Endodermal cell (in vitro differentiated cells): Measurements from ENCODE around the gene SUPT5H. TPM values are rescaled to one million over a fixed set of nuclear protein-coding genes. Genes with fewer than 3 reads are reported as not detected.
A peak's percentile ranks its signal among the peaks of the same experiment; 100 is the strongest.

Source experiments
- DNase-seq: peaks from one replicate; pipeline ENCODE4 v3.0.0-alpha.2; 2017
- H3K27ac ChIP-seq: 2 replicates; pipeline ENCODE4 v1.5.1; 2013; ENCODE audit warnings: mild to moderate bottlenecking, low read depth, low read length, moderate library complexity
- H3K27me3 ChIP-seq: 2 replicates; pipeline ENCODE4 v1.6.1; 2013; ENCODE audit warnings: mild to moderate bottlenecking, low read length, moderate library complexity; ENCODE audit not compliant: insufficient read depth, control insufficient read depth, poor library complexity, severe bottlenecking
- H3K36me3 ChIP-seq: 2 replicates; pipeline ENCODE4 v1.7.0; 2013; ENCODE audit warnings: mild to moderate bottlenecking, low read length, moderate library complexity; ENCODE audit not compliant: control insufficient read depth, insufficient read depth
- H3K4me1 ChIP-seq: one replicate; pipeline ENCODE4 v1.7.0; 2013; ENCODE audit warnings: low read length; ENCODE audit not compliant: control insufficient read depth, insufficient read depth
- H3K4me3 ChIP-seq: 2 replicates; pipeline ENCODE4 v1.5.1; 2013; ENCODE audit warnings: mild to moderate bottlenecking, low read length, moderate library complexity
- H3K9ac ChIP-seq: 2 replicates; pipeline ENCODE4 v1.6.1; 2013; ENCODE audit warnings: mild to moderate bottlenecking, low read length, moderate library complexity; ENCODE audit not compliant: poor library complexity, severe bottlenecking; ENCODE audit errors: extremely low read depth
- H3K9me3 ChIP-seq: 2 replicates; pipeline ENCODE4 v1.6.1; 2013; ENCODE audit warnings: mild to moderate bottlenecking, low read length, moderate library complexity; ENCODE audit not compliant: control insufficient read depth
- H3K27ac Mint-ChIP-seq: 2 replicates; pipeline ENCODE4 v1.8.0; 2020; ENCODE audit warnings: mixed read lengths
- H3K27me3 Mint-ChIP-seq: 2 replicates; pipeline ENCODE4 v1.8.0; 2021; ENCODE audit warnings: mild to moderate bottlenecking, mixed read lengths; ENCODE audit not compliant: insufficient read depth
- H3K36me3 Mint-ChIP-seq: 2 replicates; pipeline ENCODE4 v1.8.0; 2020; ENCODE audit warnings: low read depth, mixed read lengths
- H3K4me1 Mint-ChIP-seq: 2 replicates; pipeline ENCODE4 v1.8.0; 2020; ENCODE audit warnings: mixed read lengths
- H3K4me3 Mint-ChIP-seq: 2 replicates; pipeline ENCODE4 v1.8.0; 2020; ENCODE audit warnings: mild to moderate bottlenecking, moderate library complexity, mixed read lengths
- H3K9me3 Mint-ChIP-seq: 2 replicates; pipeline ENCODE4 v1.8.0; 2020; ENCODE audit warnings: mild to moderate bottlenecking, mixed read lengths
- CTCF ChIP-seq: fragments of 200-600 bp; sonication (generic); conservative IDR thresholded peaks from 2 replicates; pipeline ENCODE4 v1.5.0; 2021; ENCODE audit warnings: antibody characterized with exemption, mild to moderate bottlenecking
- WGBS, 2 experiments: methylation state at CpG; one replicate each; pipeline versions ENCODE4 v1.1.5 to v1.1.7; 2013; ENCODE audit warnings: missing lambda C conversion rate in 2 of 2, mixed read lengths in 1 of 2; ENCODE audit not compliant: insufficient coverage in 1 of 2, insufficient read length in 1 of 2; 5-methylcytosine and 5-hydroxymethylcytosine counted together
- total RNA-seq, 2 donors: library from RNA; stranded (reverse); fragmentation: NEBNext Ultra II Directional in 1 of 2; extraction: Animal tissue kit (Norgen Biotek cat#: 25700) in 1 of 2; gene quantifications; 2 replicates in 1 of 2; 3 replicates in 1 of 2; pipeline ENCODE4 v1.2.1, GENCODE V29; 2021

SUPT5H gene
- total RNA-seq, 2 donors from 2014 or later = 130 to 139 TPM

GRCh38 chr19:39469567-39469966 is 24.2 kb downstream of the SUPT5H start:
- peaks cover 73% of the 10 kb centered on the region for H3K36me3 Mint-ChIP-seq
- Histone ChIP-seq H3K27ac (no peak overlapping the region), H3K9me3 (no peaks in the 10 kb centered on the region), H3K27me3 (no peaks in the 10 kb centered on the region), H3K4me1 (no peaks in the 10 kb centered on the region), H3K4me3 (no peak overlapping the region), H3K9ac (no peak overlapping the region), H3K36me3 (peaks cover 86% of the 10 kb centered on the region)
- no peak for DNase-seq
- H3K4me3 Mint-ChIP-seq = no peak overlapping the region
- TF ChIP-seq CTCF = no peak
- no peaks in the 10 kb centered on the region for H3K9me3 Mint-ChIP-seq
- H3K4me1 Mint-ChIP-seq = no peaks in the 10 kb centered on the region
- WGBS, 2 experiments = 91% methylated on average over 6 of the region's 6 CpGs; no CpG with 5 or more reads in 1 of the 2 experiments
- no peaks in the 10 kb centered on the region for H3K27me3 Mint-ChIP-seq
- H3K27ac Mint-ChIP-seq = peak overlapping the region; percentile 88

GRCh38 chr19:39470724-39471339 is 25.4 kb downstream of the SUPT5H start:
- Histone ChIP-seq H3K27me3 (no peaks in the 10 kb centered on the region), H3K9ac (no peak overlapping the region), H3K4me3 (no peak overlapping the region), H3K4me1 (no peaks in the 10 kb centered on the region), H3K27ac (no peak overlapping the region), H3K9me3 (no peaks in the 10 kb centered on the region), H3K36me3 (peaks cover 86% of the 10 kb centered on the region)
- H3K36me3 Mint-ChIP-seq = peaks cover 73% of the 10 kb centered on the region
- no peak for TF ChIP-seq CTCF
- no peak overlapping the region for H3K4me3 Mint-ChIP-seq
- no peaks in the 10 kb centered on the region for H3K9me3 Mint-ChIP-seq
- WGBS, 2 experiments = 90 to 93% methylated on average over 6 to 7 of the region's 7 CpGs
- DNase-seq = no peak
- H3K4me1 Mint-ChIP-seq = no peaks in the 10 kb centered on the region
- no peaks in the 10 kb centered on the region for H3K27me3 Mint-ChIP-seq
- H3K27ac Mint-ChIP-seq = no peak overlapping the region

- H3K27me3 Mint-ChIP-seq = no peaks in the 10 kb centered on the region
- WGBS, 2 experiments = 94 to 100% methylated on average over 2 to 8 of the region's 8 CpGs
- DNase-seq = no peak
- no peaks in the 10 kb centered on the region for H3K9me3 ChIP-seq
- H3K27me3 ChIP-seq = no peaks in the 10 kb centered on the region
- H3K9me3 Mint-ChIP-seq = no peaks in the 10 kb centered on the region
- no peaks in the 10 kb centered on the region for H3K4me1 Mint-ChIP-seq
- peaks cover 88% of the 10 kb centered on the region for H3K36me3 ChIP-seq
- H3K27ac ChIP-seq = no peak overlapping the region
- no peak overlapping the region for H3K4me3 ChIP-seq
- no peak for TF ChIP-seq CTCF
- H3K9ac ChIP-seq = no peak overlapping the region
- H3K4me1 ChIP-seq = no peaks in the 10 kb centered on the region
- H3K36me3 Mint-ChIP-seq = peaks cover 75% of the 10 kb centered on the region
- H3K4me3 Mint-ChIP-seq = no peak overlapping the region
- no peak overlapping the region for H3K27ac Mint-ChIP-seq
These were observed 26.6 kb downstream of the SUPT5H start for GRCh38 chr19:39471756-39472536.
